Liver (tissue), 9 donors: ENCODE results near the gene PYGM. TPM values are rescaled to one million over a fixed set of nuclear protein-coding genes. Genes with fewer than 3 reads are reported as not detected.

Experiments used
- DNase-seq: peaks from one replicate; pipeline ENCODE4 v3.0.0-alpha.2; 2017; ENCODE audit warnings: low spot score
- H3K27ac ChIP-seq, 2 donors: one replicate each; pipeline ENCODE4 v1.7.0; 2013; ENCODE audit warnings: inconsistent platforms in 2 of 2, low read length in 2 of 2, control low read depth in 1 of 2, low read depth in 1 of 2, mild to moderate bottlenecking in 1 of 2
- H3K27me3 ChIP-seq, 4 donors: one replicate each; pipeline versions ENCODE4 v1.6.1 to v1.7.0; 2013; ENCODE audit warnings: low read length in 3 of 4, inconsistent platforms in 1 of 4, mild to moderate bottlenecking in 1 of 4, moderate library complexity in 1 of 4; ENCODE audit not compliant: control insufficient read depth in 4 of 4, insufficient read depth in 4 of 4
- H3K36me3 ChIP-seq, 4 donors: one replicate each; pipeline versions ENCODE4 v1.6.1 to v1.7.0; 2013; ENCODE audit warnings: low read length in 3 of 4, mild to moderate bottlenecking in 3 of 4, low read depth in 1 of 4, moderate library complexity in 1 of 4; ENCODE audit not compliant: control insufficient read depth in 4 of 4, insufficient read depth in 3 of 4
- H3K4me1 ChIP-seq, 4 donors: one replicate each; pipeline versions ENCODE4 v1.6.1 to v1.7.0; 2013; ENCODE audit warnings: low read length in 3 of 4, mild to moderate bottlenecking in 3 of 4, moderate library complexity in 1 of 4; ENCODE audit not compliant: control insufficient read depth in 4 of 4, insufficient read depth in 4 of 4
- H3K4me3 ChIP-seq, 3 donors: one replicate each; pipeline versions ENCODE4 v1.6.1 to v1.7.0; 2013; ENCODE audit warnings: low read length in 3 of 3, control low read depth in 1 of 3, low read depth in 1 of 3, mild to moderate bottlenecking in 1 of 3
- H3K9ac ChIP-seq, 2 donors: one replicate each; pipeline ENCODE4 v1.7.0; 2013; ENCODE audit warnings: low read length in 2 of 2, mild to moderate bottlenecking in 2 of 2, moderate library complexity in 2 of 2, control low read depth in 1 of 2, low read depth in 1 of 2
- H3K9me3 ChIP-seq, 4 donors: one replicate each; pipeline versions ENCODE4 v1.6.1 to v1.7.0; 2013; ENCODE audit warnings: low read length in 3 of 4; ENCODE audit not compliant: control insufficient read depth in 4 of 4
- ATF3 ChIP-seq: IDR thresholded peaks from 2 replicates; pipeline ENCODE4 v1.6.1; 2016; ENCODE audit warnings: antibody characterized with exemption
- CTCF ChIP-seq: fragments of 150-350 bp; IDR thresholded peaks from 2 replicates; pipeline ENCODE4 v1.5.1; 2017; ENCODE audit warnings: improper control_type of control experiment, low read depth, low read length; ENCODE audit not compliant: missing input control
- EGR1 ChIP-seq, 2 donors: IDR thresholded peaks; 2 replicates each; pipeline ENCODE4 v1.6.1; 2016 to 2018; ENCODE audit warnings: antibody characterized with exemption in 2 of 2, low read depth in 2 of 2
- FOXA1 ChIP-seq: IDR thresholded peaks from 2 replicates; pipeline ENCODE4 v1.6.1; 2016; ENCODE audit warnings: antibody characterized with exemption
- FOXA2 ChIP-seq: IDR thresholded peaks from 2 replicates; pipeline ENCODE4 v1.6.1; 2016; ENCODE audit warnings: antibody characterized with exemption
- GABPA ChIP-seq, 2 donors: IDR thresholded peaks in 1 of 2; conservative IDR thresholded peaks in 1 of 2; 2 replicates each; pipeline ENCODE4 v1.6.1; 2016; ENCODE audit warnings: antibody characterized with exemption in 2 of 2, mild to moderate bottlenecking in 1 of 2, moderate library complexity in 1 of 2
- HNF4A ChIP-seq, 2 donors: conservative IDR thresholded peaks; 2 replicates each; pipeline ENCODE4 v1.6.1; 2016; ENCODE audit warnings: antibody characterized with exemption in 2 of 2, mild to moderate bottlenecking in 2 of 2
- HNF4G ChIP-seq: IDR thresholded peaks from 2 replicates; pipeline ENCODE4 v1.6.1; 2016; ENCODE audit warnings: antibody characterized with exemption
- NR2F2 ChIP-seq: IDR thresholded peaks from 2 replicates; pipeline ENCODE4 v1.6.1; 2016; ENCODE audit warnings: antibody characterized with exemption
- RAD21 ChIP-seq, 2 donors: IDR thresholded peaks; 2 replicates each; pipeline ENCODE4 v1.6.1; 2016; ENCODE audit warnings: antibody characterized with exemption in 2 of 2, mild to moderate bottlenecking in 2 of 2
- RXRA ChIP-seq, 2 donors: IDR thresholded peaks; 2 replicates each; pipeline ENCODE4 v1.6.1; 2017 to 2018; ENCODE audit warnings: antibody characterized with exemption in 2 of 2, mild to moderate bottlenecking in 1 of 2
- TAF1 ChIP-seq: conservative IDR thresholded peaks from 2 replicates; pipeline ENCODE4 v1.6.1; 2016; ENCODE audit warnings: antibody characterized with exemption, mild to moderate bottlenecking
- YY1 ChIP-seq: IDR thresholded peaks from 2 replicates; pipeline ENCODE4 v1.6.1; 2016; ENCODE audit warnings: antibody characterized with exemption, mild to moderate bottlenecking
- WGBS: extraction: QIAGEN DNeasy Blood & Tissue Kit; methylation state at CpG from one replicate; pipeline ENCODE4 v1.1.7; 2013; 5-methylcytosine and 5-hydroxymethylcytosine counted together
- polyA plus RNA-seq, 2 donors: library from polyadenylated mRNA; stranded (reverse) in 1 of 2; unstranded in 1 of 2; fragments of 200-250 nt in 1 of 2; fragments of >200 nt in 1 of 2; fragmentation: Nextera tagmentation in 1 of 2; extraction: Ambion mirVana in 1 of 2; gene quantifications; one replicate each; pipeline versions ENCODE4 v1.2.1 to v1.2.3, GENCODE V29; 2013 to 2015
- total RNA-seq, 2 donors: library from RNA; depleted of rRNA; stranded (reverse); fragments of >200 nt; gene quantifications; one replicate each; pipeline ENCODE4 v1.2.3, GENCODE V29; 2014
- TF ChIP-seq, protein P1 (sequence below): IDR thresholded peaks from 2 replicates; pipeline ENCODE4 v1.6.1; 2016; ENCODE audit warnings: antibody characterized with exemption
- TF ChIP-seq, protein P2 (sequence below): IDR thresholded peaks from 2 replicates; pipeline ENCODE4 v1.6.1; 2016; ENCODE audit warnings: antibody characterized with exemption, mild to moderate bottlenecking
- donor health status: healthy.
- donor health status: healthy.
- donor health status: healthy.
- donor health status: healthy.
- donor health status: healthy.

PYGM gene
- total and polyA plus RNA-seq, 4 donors = 0.23 to 1.3 (median 0.29) TPM

GRCh38 chr11:64757549-64758329 is 2.0 kb downstream of the PYGM start:
- Histone ChIP-seq H3K27me3 (no peaks in the 10 kb centered on the region), H3K9me3 (no peaks in the 10 kb centered on the region), H3K4me1 (no peaks in the 10 kb centered on the region), H3K9ac (no peak overlapping the region), H3K27ac (no peak overlapping the region), H3K4me3 (no peak overlapping the region), H3K36me3 (peaks cover 0 to 6% (median 3%) of the 10 kb centered on the region in 4 donors)
- 88% methylated on average over 19 of the region's 19 CpGs for whole genome bisulfite sequencing
- TF ChIP-seq RXRA (IDR thresholded peaks at IDR 0.05) (no peak), HNF4A (conservative IDR thresholded peaks at IDR 0.05) (no peak), ATF3 (no peak), GABPA (IDR thresholded peaks at IDR 0.05 in 1 of 2, conservative IDR thresholded peaks at IDR 0.05 in 1 of 2) (no peak), CTCF (no peak), YY1 (no peak), TAF1 (no peak), FOXA2 (no peak), RAD21 (IDR thresholded peaks at IDR 0.05) (no peak), HNF4G (no peak), NR2F2 (no peak), FOXA1 (no peak)
- TF ChIP-seq, protein P1, sequence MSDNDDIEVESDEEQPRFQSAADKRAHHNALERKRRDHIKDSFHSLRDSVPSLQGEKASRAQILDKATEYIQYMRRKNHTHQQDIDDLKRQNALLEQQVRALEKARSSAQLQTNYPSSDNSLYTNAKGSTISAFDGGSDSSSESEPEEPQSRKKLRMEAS = no peak
- TF ChIP-seq, protein P2, sequence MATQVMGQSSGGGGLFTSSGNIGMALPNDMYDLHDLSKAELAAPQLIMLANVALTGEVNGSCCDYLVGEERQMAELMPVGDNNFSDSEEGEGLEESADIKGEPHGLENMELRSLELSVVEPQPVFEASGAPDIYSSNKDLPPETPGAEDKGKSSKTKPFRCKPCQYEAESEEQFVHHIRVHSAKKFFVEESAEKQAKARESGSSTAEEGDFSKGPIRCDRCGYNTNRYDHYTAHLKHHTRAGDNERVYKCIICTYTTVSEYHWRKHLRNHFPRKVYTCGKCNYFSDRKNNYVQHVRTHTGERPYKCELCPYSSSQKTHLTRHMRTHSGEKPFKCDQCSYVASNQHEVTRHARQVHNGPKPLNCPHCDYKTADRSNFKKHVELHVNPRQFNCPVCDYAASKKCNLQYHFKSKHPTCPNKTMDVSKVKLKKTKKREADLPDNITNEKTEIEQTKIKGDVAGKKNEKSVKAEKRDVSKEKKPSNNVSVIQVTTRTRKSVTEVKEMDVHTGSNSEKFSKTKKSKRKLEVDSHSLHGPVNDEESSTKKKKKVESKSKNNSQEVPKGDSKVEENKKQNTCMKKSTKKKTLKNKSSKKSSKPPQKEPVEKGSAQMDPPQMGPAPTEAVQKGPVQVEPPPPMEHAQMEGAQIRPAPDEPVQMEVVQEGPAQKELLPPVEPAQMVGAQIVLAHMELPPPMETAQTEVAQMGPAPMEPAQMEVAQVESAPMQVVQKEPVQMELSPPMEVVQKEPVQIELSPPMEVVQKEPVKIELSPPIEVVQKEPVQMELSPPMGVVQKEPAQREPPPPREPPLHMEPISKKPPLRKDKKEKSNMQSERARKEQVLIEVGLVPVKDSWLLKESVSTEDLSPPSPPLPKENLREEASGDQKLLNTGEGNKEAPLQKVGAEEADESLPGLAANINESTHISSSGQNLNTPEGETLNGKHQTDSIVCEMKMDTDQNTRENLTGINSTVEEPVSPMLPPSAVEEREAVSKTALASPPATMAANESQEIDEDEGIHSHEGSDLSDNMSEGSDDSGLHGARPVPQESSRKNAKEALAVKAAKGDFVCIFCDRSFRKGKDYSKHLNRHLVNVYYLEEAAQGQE = no peak
- no peak for DNase-seq

GRCh38 chr11:64755681-64756361 is 4.0 kb downstream of the PYGM start:
- no peak for TF ChIP-seq EGR1 (IDR thresholded peaks at IDR 0.05; ENCODE audit: low read depth in 2 of 2)
- TF ChIP-seq RXRA (IDR thresholded peaks at IDR 0.05) = no peak
- Histone ChIP-seq H3K4me3 (no peak overlapping the region), H3K4me1 (no peaks in the 10 kb centered on the region), H3K27me3 (no peaks in the 10 kb centered on the region), H3K27ac (no peak overlapping the region), H3K9ac (no peak overlapping the region), H3K9me3 (no peaks in the 10 kb centered on the region), H3K36me3 (no peaks in the 10 kb centered on the region)
- 84% methylated on average over 13 of the region's 13 CpGs for WGBS
- no peak for DNase-seq
